Kidney tubule cell (primary cell): ENCODE measurements around the gene OR51B2.
"Not testable (repeated sequence)": the region's sequence is repeated elsewhere in the genome, so short reads cannot be mapped to it uniquely, and the experiment has no call there.

Experiments used
- DNase-seq: peaks from one replicate; pipeline ENCODE4 v3.0.0-alpha.2; 2018; ENCODE audit warnings: low spot score

OR51B2 gene, protein sequence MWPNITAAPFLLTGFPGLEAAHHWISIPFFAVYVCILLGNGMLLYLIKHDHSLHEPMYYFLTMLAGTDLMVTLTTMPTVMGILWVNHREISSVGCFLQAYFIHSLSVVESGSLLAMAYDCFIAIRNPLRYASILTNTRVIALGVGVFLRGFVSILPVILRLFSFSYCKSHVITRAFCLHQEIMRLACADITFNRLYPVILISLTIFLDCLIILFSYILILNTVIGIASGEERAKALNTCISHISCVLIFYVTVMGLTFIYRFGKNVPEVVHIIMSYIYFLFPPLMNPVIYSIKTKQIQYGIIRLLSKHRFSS

DNA sequence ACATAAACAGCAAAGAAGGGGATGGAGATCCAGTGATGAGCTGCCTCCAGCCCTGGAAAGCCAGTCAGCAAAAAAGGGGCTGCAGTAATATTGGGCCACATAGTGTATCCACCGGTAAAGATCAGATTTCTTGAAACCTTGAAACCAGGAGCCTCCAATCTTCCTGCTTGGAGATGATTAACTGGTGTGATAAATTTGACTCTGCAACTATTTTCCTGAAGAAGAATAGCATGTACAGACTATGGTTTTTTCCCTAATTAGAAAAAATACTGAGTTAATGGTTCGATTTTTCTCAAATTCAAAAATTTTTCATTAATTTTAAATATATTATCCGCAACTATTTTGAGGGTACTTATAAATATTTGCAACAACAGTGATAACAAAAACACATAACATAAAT lies at the start of gene OR51B2:
Gene OR51B2 (minus strand): TSS at position 101 of the 400 bp plus-strand sequence. CDS start 0 bp downstream, at position 101.
- DNase-seq, result no peak

DNA sequence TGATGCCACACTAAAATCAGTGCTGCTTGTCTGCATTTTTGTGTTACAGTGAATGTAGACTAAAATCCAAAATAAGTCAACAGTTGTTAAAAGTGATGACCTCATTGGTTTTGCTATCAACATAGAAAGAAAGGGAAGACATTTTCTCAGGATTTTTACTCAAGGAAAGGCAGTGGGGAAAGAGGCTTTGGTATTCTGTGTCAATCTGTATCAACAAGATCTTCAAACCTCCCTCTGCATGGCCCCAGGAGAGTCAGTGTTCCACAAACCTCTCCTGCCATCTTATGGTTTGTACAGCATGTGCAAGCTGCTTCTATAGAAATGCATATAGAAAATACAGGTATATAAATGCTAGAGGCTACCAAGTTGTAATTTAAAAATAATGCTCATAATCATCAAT lies 45.7 kb upstream of the OR51B2 start:
- DNase-seq, result no peak

DNA sequence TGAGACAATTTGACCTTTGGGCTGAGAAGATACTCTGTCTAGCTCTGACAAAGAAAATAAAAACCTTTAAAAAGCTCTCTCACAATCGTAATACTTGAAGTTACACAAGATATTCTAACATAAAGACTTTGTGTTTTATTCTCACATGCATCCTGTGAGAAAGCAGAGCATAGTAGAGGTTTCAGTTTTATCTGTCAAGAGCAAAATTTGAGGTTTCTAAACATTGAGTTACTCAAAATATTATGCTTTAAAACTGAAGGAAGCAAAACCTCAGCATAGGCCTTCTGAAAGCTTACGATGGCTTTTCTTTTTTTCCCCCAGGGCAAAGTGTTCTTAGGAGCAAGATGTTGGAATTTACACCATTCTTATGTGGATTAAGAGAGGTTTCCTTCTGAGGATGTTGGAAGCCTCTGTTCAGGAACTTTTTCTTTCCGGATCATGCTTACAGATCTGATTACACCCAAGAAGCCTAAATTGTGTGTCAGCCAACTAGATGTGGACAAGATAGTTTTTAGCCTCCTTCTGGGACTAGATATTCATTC lies 44.5 kb upstream of the OR51B2 start:
- DNase-seq, result no peak

DNA sequence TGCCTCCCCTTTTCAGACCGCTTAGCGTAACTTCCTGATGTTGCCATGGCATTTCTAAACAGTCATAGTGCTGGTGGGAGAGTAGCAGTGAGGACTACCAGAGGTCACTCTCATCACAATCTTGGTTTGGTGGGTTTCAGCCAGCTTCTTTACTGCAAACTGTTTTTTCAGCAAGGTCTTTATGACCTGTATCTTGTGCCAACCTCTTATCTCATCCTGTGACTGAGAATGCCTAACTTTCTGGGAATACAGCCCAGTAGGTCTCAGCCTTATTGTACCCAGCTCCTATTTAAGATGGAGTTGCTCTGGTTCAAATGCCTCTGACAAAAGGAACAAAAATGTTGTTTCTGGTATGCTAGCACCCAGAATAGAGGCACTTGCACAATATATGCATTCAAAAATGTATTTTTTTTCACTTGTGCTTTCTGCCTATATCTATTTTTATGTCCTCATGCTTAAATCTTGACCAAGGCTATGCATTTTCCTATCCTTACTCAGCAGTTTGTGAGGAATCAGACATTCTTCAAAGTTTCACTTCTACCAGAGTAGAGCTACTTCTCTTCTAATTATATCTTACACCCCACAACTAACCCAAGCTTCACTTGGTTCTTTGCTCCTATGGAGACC lies 43.5 kb upstream of the OR51B2 start:
- peak; percentile 45 for DNase-seq

DNA sequence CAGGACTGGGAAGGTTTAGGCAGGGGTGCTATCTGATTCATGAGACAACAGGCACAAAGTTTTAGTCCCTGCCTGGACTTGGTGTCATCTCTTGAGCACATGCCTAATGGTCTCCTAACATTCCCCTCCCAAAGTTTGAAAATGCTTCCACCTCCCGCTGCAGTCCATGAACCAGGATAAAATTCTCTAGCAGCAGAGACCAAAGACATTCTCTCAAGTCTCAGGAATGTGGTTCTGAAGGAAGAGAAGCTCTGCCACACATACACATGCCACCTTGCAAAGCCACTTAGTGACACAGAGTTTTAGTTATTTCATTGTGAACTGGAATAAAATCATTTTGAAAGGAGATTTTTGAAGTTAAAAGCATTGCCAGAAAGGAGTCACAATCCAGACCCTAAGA lies 42.8 kb upstream of the OR51B2 start:
- peak; percentile 73 for DNase-seq

DNA sequence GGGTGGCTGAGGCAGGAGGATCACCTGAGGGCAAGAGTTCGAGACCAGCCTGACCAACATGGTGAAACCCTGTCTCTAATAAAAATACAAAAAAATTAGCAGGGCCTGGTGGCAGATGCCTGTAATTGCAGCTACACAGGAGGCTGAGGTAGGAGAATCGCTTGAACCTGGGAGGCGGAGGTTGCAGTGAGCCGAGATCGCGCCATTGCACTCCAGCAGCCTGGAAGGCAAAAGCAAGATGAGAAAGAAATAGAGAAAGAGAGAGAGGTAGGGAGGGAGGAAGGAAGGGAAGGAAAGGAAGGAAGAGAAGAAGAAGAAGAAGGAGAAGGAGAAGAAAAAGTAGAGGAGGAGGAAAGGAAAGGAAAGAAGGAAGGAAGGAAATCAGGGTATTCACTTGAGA lies 42.3 kb upstream of the OR51B2 start:
- not testable (repeated sequence) for DNase-seq

DNA sequence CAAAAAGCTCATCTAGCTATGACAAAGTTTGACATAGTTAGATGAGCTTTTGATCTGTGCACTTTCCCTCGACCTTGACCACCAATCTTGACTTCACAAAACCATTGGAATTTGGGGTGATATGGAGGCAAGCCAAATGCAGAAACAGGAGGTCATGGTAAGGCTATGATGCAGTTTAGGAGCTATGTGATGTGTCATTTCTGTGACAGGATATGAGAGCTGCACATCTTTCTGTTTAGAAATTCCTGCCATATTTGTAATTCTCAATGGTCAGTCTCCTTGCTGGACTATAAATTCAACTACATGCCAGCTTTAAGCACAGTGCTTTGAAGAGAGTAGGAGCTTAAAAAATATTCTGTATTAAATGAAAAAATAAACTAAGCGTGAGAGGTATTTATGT lies 40.1 kb upstream of the OR51B2 start:
- peak; percentile 91 for DNase-seq

DNA sequence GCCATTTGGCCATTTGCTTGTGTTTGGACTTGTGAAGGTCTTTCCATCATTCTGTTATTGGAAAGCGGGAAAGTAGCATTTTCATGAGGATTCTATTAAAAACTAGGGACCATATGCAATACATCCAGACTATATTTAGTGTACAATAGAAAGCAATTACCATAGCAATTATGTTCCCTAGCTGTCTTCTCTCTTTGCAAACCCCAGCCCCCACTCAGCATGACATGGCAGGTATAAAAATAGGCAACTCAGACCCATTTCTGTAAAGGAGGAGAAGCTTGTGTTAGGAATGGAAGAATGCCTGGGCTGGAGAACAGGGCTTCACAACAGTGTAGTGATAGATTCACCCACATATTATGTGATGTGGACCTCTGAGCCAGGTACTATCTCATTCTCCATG lies 39.6 kb upstream of the OR51B2 start:
- DNase-seq, result no peak

DNA sequence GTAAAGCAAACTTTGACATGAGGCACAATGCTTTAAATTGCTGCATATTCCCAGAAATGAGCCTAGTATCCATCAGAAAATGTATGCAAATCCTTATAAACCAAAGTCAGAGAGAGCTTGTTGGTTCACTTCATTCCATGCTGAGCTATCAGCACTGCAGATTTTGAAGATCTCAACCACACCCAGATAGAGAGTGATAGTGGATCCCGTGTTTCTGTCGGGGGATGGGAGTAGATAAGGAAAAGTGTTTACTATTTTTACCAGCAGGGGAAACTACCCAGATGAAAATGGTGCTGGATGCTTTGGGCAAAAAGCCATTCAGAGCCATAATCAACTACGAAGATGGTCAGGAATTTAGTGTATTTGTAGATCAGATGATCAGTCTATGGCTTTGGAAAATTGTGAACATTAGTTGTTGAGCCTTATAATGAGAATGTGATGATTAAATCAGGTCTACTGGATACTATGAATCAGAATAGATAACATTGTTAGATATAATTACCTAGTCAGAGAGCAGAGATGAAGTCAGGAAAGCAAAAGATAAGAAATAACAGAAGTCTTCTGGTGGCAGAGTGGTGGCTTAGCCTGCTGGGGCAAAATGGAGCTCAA lies 38.0 kb upstream of the OR51B2 start:
- no peak for DNase-seq

DNA sequence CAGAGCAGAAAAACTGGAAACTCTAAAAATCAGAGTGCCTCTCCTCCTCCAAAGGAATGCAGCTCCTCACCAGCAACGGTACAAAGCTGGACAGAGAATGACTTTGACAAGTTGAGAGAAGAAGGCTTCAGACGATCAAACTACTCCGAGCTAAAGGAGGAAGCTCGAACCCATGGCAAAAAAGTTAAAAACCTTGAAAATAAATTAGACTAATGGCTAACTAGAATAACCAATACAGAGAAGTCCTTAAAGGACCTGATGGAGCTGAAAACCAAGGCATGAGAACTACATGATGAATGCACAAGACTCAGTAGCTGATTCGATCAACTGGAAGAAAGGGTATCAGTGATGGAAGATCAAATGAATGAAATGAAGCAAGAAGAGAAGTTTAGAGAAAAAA lies 31.9 kb upstream of the OR51B2 start:
- not testable (repeated sequence) for DNase-seq

DNA sequence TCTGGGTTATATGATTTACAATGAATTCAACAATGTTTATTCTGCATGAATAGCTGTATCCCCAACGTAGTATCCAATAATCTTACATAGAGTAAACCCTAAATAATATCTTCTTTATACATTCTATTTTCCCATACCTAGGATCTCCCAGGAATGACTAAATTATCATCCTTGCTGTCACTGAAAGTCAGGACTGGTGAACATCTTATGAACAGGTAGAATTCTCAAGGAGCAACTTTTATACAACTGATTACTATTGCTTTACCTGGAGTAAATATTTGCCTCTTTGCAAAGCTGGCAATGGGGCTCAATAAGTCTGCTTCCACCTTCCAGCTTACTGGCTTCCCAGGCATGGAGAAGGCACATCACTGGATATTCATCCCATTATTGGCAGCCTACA lies 27.1 kb upstream of the OR51B2 start, which contains the start of gene OR51B6:
Gene OR51B6 (plus strand): TSS at position 301 of the 400 bp plus-strand sequence. CDS start 0 bp downstream, at position 301.
- no peak for DNase-seq

DNA sequence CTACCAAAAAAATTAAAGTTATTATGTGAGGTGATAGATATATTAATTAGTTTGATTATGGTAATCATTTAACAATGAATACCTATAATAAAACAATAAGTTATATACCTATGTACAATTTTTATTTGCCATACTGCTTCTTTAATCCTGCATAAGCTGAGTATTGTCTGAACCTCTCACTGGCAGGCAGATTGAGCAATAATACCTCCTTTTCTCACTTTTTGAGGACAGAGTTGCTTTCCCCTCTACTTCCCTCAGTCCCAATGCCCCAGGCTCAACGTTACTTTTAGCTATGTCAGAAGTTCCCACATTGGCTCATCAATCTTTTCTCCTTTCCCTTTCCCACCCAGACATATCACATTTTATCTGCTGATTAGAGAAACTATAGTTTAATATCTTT lies 25.5 kb upstream of the OR51B2 start:
- no peak for DNase-seq

DNA sequence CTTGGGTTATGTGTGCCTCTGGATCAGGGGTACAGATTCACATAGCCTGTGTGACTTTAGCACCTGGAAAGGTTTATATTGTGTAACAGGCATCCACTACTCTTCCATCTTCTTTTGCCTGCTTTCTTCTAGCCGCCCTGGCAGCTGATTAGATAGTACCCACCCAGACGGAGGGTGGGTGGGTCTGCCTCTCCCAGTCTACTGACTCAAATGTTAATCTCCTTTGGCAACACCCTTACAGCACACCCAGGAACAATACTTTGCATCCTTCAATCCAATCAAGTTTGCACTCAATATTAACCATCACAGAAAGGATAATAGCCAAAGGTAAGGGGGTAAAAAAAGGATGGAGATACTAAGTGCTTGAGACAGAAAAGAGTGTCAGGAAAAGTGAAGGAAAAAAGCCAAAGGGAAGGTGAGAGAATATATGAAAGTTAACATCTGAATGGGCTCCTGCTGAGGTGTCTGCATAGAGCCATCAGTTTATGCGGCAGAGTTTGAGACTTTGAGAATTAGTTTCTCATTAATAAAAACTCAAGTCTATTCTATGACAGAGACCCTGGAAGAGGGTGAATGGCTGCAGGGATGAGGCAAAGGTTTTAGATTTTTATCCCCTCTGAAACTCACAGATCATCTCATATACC lies 24.6 kb upstream of the OR51B2 start:
- no peak for DNase-seq

DNA sequence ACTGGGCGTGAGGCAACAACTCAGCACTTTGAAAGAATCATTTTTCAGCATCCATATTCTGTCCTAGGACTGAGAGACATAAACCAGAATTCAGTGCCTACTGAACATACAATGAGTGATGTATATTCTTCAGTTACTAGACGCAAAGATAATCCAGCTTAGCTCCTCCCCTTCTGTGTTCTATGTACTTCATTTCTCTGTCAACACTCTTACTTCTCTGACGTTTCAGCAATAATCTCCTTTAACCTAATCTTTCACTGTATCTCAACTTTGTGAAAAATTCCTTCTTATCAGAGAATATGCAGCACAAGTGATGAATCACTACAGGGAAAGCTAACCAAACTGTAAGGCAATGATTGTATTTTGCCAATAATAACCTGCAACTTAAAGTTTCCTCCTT lies 21.7 kb upstream of the OR51B2 start:
- no peak for DNase-seq

DNA sequence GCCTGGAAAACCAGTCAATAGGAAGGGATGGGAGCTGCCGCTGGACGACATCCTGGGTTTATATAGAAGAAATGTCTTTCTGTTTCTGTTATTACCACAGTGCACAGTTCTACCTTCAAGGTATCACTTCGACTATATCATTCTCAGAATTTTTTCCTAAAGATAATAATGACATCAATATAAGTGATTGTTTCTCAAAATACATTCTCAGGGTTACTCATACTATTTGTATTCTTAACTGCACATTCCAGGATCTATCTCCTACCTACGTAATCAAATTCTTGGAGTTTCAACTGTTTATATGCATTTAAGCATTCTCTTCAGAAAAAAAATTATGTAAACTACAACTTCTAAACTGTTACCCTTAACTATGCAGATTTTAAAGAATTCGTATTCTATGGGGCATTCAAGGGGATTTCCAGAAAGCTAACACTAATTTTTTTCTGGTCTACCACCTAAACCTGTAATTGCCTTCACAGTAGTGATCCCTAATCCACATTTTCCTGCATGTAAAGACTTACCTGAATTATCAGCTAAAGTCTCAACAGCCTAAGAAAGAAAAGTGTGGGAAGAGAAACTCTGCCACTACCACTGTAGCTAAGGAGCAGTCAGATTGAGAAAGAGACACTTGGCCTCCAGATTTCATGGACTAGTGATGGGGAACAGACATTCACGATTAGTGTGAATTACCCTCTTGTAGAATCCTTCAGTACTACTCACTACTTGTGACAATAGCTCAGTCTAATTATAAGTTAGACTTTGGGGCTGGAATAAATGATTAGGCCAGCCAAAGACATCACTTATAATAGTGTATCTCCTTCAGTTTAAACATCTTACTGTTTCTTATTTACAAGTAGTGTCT lies 19.6 kb upstream of the OR51B2 start, which contains the start of gene OR51B5:
Gene OR51B5 (minus strand): TSS at position 51 of the 862 bp plus-strand sequence. CDS start 0 bp downstream, at position 51.
- no peak for DNase-seq

DNA sequence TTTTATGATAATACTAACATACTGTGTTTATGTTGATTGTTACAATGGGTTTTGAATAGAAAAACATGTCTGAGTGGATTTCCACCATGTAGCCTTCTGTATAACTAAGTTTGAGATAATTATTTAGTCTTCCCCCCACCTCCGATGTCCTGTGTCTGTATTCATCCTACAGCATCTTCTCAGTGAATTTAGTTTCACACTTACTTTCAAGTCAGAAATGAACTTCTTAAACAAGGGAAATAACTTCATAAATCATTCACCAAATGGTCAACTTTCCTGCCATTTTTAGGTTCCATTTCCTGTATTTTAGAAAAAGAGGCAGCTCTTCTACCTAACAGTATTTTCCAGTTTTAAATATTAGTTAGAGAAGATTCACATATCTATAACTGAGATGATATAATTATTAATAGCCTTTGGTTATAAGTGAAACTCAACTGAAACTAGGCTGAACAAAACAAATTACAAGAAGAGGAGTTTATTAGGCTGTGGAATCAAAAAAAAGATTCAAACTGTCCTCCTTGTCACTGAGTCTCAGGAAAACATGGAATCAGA lies 15.8 kb upstream of the OR51B2 start:
- DNase-seq, result no peak

DNA sequence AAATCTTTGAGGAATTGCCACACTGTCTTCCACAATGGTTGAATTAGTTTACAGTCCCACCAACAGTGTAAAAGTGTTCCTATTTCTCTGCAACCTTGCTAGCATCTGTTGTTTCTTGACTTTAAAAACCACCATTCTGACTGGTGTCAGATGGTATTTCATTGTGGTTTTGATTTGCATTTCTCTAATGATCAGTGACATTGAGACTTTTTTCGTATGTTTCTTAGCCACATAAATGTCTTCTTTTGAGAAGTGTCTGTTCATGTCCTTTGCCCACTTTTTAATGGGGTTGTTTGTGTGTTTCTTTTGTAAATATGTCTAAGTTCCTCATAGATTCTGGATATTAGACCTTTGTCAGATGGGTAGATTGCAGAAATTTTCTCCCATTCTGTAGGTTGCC lies 13.2 kb upstream of the OR51B2 start:
- not testable (repeated sequence) for DNase-seq

DNA sequence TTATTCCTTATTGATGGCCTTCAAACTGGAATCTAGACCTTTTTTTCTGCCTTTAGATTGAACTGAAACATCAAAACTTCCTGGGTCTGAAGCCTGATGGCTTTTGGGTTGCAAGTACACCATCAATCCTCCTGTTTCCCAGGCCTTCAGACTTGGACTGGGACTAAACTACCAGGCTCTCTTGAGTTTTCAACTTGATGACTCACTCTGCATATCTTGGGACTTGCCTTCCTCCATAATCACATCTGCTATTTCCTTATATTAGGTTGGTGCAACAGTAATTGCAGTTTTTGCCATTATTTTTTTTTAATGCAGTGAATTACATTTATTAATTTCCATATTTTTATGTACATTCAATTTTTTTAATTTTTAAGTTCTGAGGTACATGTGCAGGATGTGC lies 12.2 kb upstream of the OR51B2 start:
- no peak for DNase-seq

DNA sequence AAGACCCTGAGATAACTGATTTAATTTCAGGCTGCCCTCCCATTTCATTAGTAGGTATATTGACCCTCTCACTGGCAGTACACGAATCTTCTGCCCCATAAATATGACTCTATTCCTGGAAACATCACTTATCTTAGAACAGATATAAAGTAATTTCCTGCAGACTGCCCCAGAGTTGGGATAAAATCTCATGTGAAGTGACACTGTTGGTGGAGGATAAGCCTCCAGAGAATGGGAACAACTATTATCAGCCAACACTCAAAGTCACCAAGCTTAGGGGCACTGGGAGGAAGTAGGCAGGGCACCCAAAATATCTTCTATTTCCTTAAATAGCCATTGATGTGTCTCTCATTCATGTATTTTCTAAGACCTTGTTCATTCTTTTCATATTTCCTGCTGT lies 11.1 kb upstream of the OR51B2 start:
- DNase-seq, result no peak

DNA sequence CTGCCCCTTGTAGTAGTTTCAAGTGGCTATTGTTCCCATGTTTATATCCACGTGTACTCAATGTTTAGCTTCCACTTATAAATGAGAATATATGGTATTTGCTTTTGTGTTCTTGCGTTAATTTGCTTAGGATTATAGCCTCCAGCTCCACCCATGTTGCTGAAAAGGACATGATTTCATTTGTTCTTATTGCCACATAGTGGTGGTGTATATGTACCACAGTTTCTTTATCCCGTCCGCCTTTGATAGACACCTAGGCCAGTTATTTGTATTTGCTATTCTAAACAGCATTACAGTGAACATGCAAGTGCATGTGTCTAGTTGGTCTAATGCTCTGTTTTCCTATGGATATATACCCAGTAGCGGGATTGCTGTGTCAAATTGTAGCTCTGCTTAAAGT lies 6.8 kb downstream of the OR51B2 start:
- no peak for DNase-seq
